Epithelial cell of esophagus (primary cell): ENCODE results near the gene PTPRZ1.

ENCODE experiments used
- DNase-seq: peaks from one replicate; pipeline ENCODE4 v3.0.0; 2010; ENCODE audit warnings: low read depth
- H3K4me3 ChIP-seq: 2 replicates; pipeline ENCODE4 v1.5.1; 2011; ENCODE audit warnings: mild to moderate bottlenecking, low read length, control low read depth
- TF ChIP-seq, protein P1 (sequence below): IDR thresholded peaks from 2 replicates; pipeline ENCODE4 v1.5.1; 2011; ENCODE audit warnings: low read depth, mild to moderate bottlenecking, low read length, control low read depth, inconsistent platforms; ENCODE audit not compliant: insufficient read depth; ENCODE audit errors: missing control alignments

PTPRZ1 gene

GRCh38 chr7:122006687-122007086, 133.7 kb downstream of the PTPRZ1 start:
- no peak overlapping the region for H3K4me3 ChIP-seq
- TF ChIP-seq, protein P1, sequence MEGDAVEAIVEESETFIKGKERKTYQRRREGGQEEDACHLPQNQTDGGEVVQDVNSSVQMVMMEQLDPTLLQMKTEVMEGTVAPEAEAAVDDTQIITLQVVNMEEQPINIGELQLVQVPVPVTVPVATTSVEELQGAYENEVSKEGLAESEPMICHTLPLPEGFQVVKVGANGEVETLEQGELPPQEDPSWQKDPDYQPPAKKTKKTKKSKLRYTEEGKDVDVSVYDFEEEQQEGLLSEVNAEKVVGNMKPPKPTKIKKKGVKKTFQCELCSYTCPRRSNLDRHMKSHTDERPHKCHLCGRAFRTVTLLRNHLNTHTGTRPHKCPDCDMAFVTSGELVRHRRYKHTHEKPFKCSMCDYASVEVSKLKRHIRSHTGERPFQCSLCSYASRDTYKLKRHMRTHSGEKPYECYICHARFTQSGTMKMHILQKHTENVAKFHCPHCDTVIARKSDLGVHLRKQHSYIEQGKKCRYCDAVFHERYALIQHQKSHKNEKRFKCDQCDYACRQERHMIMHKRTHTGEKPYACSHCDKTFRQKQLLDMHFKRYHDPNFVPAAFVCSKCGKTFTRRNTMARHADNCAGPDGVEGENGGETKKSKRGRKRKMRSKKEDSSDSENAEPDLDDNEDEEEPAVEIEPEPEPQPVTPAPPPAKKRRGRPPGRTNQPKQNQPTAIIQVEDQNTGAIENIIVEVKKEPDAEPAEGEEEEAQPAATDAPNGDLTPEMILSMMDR: peak; percentile 25
- DNase-seq: peak; percentile 72

DNA sequence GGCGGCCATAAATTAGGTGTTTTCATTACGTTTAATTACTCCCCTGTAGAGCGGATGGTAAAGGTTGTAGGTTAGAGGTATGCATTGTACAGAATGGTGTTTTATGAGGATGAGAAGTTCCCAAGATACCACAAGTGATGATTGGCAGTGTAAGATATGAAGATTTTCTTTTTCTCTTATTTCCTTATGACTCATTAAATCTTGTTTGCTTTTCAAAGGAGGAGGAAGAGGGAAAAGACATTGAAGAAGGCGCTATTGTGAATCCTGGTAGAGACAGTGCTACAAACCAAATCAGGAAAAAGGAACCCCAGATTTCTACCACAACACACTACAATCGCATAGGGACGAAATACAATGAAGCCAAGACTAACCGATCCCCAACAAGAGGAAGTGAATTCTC, 137.2 kb downstream of the PTPRZ1 start:
- TF ChIP-seq, protein P1: no peak
- no peak overlapping the region for H3K4me3 ChIP-seq
- no peak for DNase-seq

- TF ChIP-seq, protein P1: no peak
- no peak overlapping the region for H3K4me3 ChIP-seq
- peak; percentile 6 for DNase-seq
Observed at GRCh38 chr7:122013065-122013464, 140.1 kb downstream of the PTPRZ1 start.

- no peak for DNase-seq
- TF ChIP-seq, protein P1: no peak
- no peak overlapping the region for H3K4me3 ChIP-seq
Observed at GRCh38 chr7:122013630-122014029, 140.7 kb downstream of the PTPRZ1 start.

DNA sequence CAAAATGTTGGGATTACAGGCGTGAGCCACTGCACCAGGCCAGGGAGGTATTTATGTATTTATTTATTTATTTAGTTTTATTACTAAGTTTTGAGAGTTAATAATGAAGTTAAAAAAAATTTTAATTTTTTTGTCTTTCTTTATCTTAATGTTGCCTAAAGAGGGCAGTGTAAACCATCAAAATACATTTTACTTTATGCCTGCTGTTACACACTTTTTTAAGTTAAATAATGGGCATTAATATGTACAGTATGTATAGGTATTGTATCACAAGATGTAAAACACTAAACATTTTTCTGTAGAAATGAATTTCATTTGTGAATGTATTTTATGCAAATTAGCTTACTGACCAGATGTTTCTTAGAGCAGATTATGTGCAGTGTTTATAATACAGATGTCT, 141.7 kb downstream of the PTPRZ1 start:
- no peak for DNase-seq
- H3K4me3 ChIP-seq: no peak overlapping the region
- TF ChIP-seq, protein P1: no peak

GRCh38 chr7:122018032-122018431, 145.1 kb downstream of the PTPRZ1 start:
- TF ChIP-seq, protein P1: no peak

GRCh38 chr7:122027058-122027457, 154.1 kb downstream of the PTPRZ1 start:
- no peak overlapping the region for H3K4me3 ChIP-seq
- DNase-seq: no peak
- TF ChIP-seq, protein P1: no peak

More at GRCh38 chr7:122018032-122018431, 145.1 kb downstream of the PTPRZ1 start:
- no peak for DNase-seq
- H3K4me3 ChIP-seq: no peak overlapping the region
